Measurements from ENCODE around the gene ZNF800. TPM values are rescaled to one million over a fixed set of nuclear protein-coding genes. Genes with fewer than 3 reads are reported as not detected.
A peak's percentile ranks its signal among the peaks of the same experiment; 100 is the strongest.

Gene ZNF800
- total RNA-seq, 1 donor from 2014 or later, result 14.6 TPM

- DNase-seq (ENCODE audit: low read depth), result no peak
- TF ChIP-seq, protein P1, sequence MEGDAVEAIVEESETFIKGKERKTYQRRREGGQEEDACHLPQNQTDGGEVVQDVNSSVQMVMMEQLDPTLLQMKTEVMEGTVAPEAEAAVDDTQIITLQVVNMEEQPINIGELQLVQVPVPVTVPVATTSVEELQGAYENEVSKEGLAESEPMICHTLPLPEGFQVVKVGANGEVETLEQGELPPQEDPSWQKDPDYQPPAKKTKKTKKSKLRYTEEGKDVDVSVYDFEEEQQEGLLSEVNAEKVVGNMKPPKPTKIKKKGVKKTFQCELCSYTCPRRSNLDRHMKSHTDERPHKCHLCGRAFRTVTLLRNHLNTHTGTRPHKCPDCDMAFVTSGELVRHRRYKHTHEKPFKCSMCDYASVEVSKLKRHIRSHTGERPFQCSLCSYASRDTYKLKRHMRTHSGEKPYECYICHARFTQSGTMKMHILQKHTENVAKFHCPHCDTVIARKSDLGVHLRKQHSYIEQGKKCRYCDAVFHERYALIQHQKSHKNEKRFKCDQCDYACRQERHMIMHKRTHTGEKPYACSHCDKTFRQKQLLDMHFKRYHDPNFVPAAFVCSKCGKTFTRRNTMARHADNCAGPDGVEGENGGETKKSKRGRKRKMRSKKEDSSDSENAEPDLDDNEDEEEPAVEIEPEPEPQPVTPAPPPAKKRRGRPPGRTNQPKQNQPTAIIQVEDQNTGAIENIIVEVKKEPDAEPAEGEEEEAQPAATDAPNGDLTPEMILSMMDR (conservative IDR thresholded peaks at IDR 0.05; ENCODE audit: low read depth, low read length), result no peak
These were observed 42.6 kb downstream of the ZNF800 start for GRCh38 chr7:127349881-127350280.

DNA sequence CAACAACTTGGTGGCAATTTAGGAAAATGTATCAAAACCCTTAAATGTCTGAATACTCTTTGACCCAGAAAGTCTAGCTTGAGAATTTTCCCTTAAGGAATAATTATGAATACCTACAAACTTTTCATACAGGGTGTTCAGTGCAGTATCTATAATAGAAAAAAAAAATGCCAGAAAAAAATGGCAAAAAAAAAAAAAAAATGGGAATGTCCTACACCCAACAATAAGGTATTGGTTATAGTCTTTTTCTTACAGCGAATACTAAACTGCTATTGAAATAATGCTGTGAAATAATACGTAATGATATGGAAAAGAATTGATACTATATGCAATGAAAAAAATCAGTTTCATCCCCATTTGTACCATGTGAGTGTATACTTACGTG lies 44.3 kb downstream of the ZNF800 start:
- DNase-seq (ENCODE audit: low read depth), result no peak
- peak overlapping the region; percentile 36 for H3K4me3 ChIP-seq (ENCODE audit: low read depth, low read length)
- TF ChIP-seq, protein P1 (conservative IDR thresholded peaks at IDR 0.05; ENCODE audit: low read depth, low read length), result no peak

More at GRCh38 chr7:127349881-127350280, 42.6 kb downstream of the ZNF800 start:
- no peak overlapping the region for H3K4me3 ChIP-seq (ENCODE audit: low read depth, low read length)

- TF ChIP-seq, protein P1 (conservative IDR thresholded peaks at IDR 0.05; ENCODE audit: low read depth, low read length), result peak; percentile 43
- DNase-seq (ENCODE audit: low read depth), result no peak
- peak overlapping the region; percentile 36 for H3K4me3 ChIP-seq (ENCODE audit: low read depth, low read length)
These were observed 44.8 kb downstream of the ZNF800 start for GRCh38 chr7:127347567-127348246.

- H3K4me3 ChIP-seq (ENCODE audit: low read depth, low read length), result no peak overlapping the region
- TF ChIP-seq, protein P1 (conservative IDR thresholded peaks at IDR 0.05; ENCODE audit: low read depth, low read length), result no peak
- DNase-seq (ENCODE audit: low read depth), result no peak
These were observed 45.8 kb downstream of the ZNF800 start for GRCh38 chr7:127346575-127347256.

- no peak for DNase-seq (ENCODE audit: low read depth)
- TF ChIP-seq, protein P1 (conservative IDR thresholded peaks at IDR 0.05; ENCODE audit: low read depth, low read length), result no peak
- no peak overlapping the region for H3K4me3 ChIP-seq (ENCODE audit: low read depth, low read length)
These were observed 49.9 kb downstream of the ZNF800 start for GRCh38 chr7:127342596-127342995.

- no peak for DNase-seq (ENCODE audit: low read depth)
- no peak overlapping the region for H3K4me3 ChIP-seq (ENCODE audit: low read depth, low read length)
- TF ChIP-seq, protein P1 (conservative IDR thresholded peaks at IDR 0.05; ENCODE audit: low read depth, low read length), result no peak
These were observed 54.4 kb downstream of the ZNF800 start for GRCh38 chr7:127338122-127338521.
